ENCODE results near the gene POC1A.
A peak's percentile ranks its signal among the peaks of the same experiment; 100 is the strongest.
"Not testable (repeated sequence)": the region's sequence is repeated elsewhere in the genome, so short reads cannot be mapped to it uniquely, and the experiment has no call there.

The POC1A gene

GRCh38 chr3:52174896-52175295 lies 20.7 kb upstream of the POC1A start:
- H3K27me3 ChIP-seq (ENCODE audit: control insufficient read depth in 1 of 2, insufficient read depth in 2 of 2, low read length in 2 of 2), result no peaks in the 10 kb centered on the region
- no peak overlapping the region for H3K4me3 ChIP-seq (ENCODE audit: low read length in 2 of 2)
- no peaks in the 10 kb centered on the region for H3K9me3 ChIP-seq (ENCODE audit: control insufficient read depth in 2 of 2, low read length in 2 of 2)
- H3K36me3 ChIP-seq (ENCODE audit: control insufficient read depth in 2 of 2, insufficient read depth in 2 of 2, low read length in 2 of 2), result no peaks in the 10 kb centered on the region
- no peak overlapping the region for H3K9ac ChIP-seq (ENCODE audit: low read length in 2 of 2)
- no peaks in the 10 kb centered on the region for H3K4me1 ChIP-seq (ENCODE audit: control insufficient read depth, insufficient read depth, low read length)
- no peak overlapping the region for H3K27ac ChIP-seq (ENCODE audit: low read length)

GRCh38 chr3:52173101-52173500 lies 18.9 kb upstream of the POC1A start:
- no peaks in the 10 kb centered on the region for H3K9me3 ChIP-seq (ENCODE audit: control insufficient read depth in 2 of 2, low read length in 2 of 2)
- no peak overlapping the region for H3K4me3 ChIP-seq (ENCODE audit: low read length in 2 of 2)
- H3K9ac ChIP-seq (ENCODE audit: low read length in 2 of 2), result no peak overlapping the region
- H3K27ac ChIP-seq (ENCODE audit: low read length), result no peak overlapping the region
- H3K36me3 ChIP-seq (ENCODE audit: control insufficient read depth in 2 of 2, insufficient read depth in 2 of 2, low read length in 2 of 2), result no peaks in the 10 kb centered on the region
- no peaks in the 10 kb centered on the region for H3K27me3 ChIP-seq (ENCODE audit: control insufficient read depth in 1 of 2, insufficient read depth in 2 of 2, low read length in 2 of 2)
- H3K4me1 ChIP-seq (ENCODE audit: control insufficient read depth, insufficient read depth, low read length), result no peaks in the 10 kb centered on the region

- no peak overlapping the region for H3K9ac ChIP-seq (ENCODE audit: low read length in 2 of 2)
- H3K27ac ChIP-seq (ENCODE audit: low read length), result no peak overlapping the region
- no peaks in the 10 kb centered on the region for H3K9me3 ChIP-seq (ENCODE audit: control insufficient read depth in 2 of 2, low read length in 2 of 2)
- H3K4me1 ChIP-seq (ENCODE audit: control insufficient read depth, insufficient read depth, low read length), result no peaks in the 10 kb centered on the region
- H3K36me3 ChIP-seq (ENCODE audit: control insufficient read depth in 2 of 2, insufficient read depth in 2 of 2, low read length in 2 of 2), result no peaks in the 10 kb centered on the region
- H3K27me3 ChIP-seq (ENCODE audit: control insufficient read depth in 1 of 2, insufficient read depth in 2 of 2, low read length in 2 of 2), result no peaks in the 10 kb centered on the region
- no peak overlapping the region for H3K4me3 ChIP-seq (ENCODE audit: low read length in 2 of 2)
These were observed 18.1 kb upstream of the POC1A start for GRCh38 chr3:52172262-52172757.

- H3K36me3 ChIP-seq (ENCODE audit: control insufficient read depth in 2 of 2, insufficient read depth in 2 of 2, low read length in 2 of 2), result no peaks in the 10 kb centered on the region
- no peak overlapping the region for H3K9ac ChIP-seq (ENCODE audit: low read length in 2 of 2)
- no peaks in the 10 kb centered on the region for H3K27me3 ChIP-seq (ENCODE audit: control insufficient read depth in 1 of 2, insufficient read depth in 2 of 2, low read length in 2 of 2)
- no peak overlapping the region for H3K4me3 ChIP-seq (ENCODE audit: low read length in 2 of 2)
- no peaks in the 10 kb centered on the region for H3K4me1 ChIP-seq (ENCODE audit: control insufficient read depth, insufficient read depth, low read length)
- H3K9me3 ChIP-seq (ENCODE audit: control insufficient read depth in 2 of 2, low read length in 2 of 2), result no peaks in the 10 kb centered on the region
- no peak overlapping the region for H3K27ac ChIP-seq (ENCODE audit: low read length)
These were observed 17.5 kb upstream of the POC1A start for GRCh38 chr3:52171514-52172261.

- H3K4me3 ChIP-seq (ENCODE audit: low read length in 2 of 2); H3K27ac ChIP-seq (ENCODE audit: low read length); H3K36me3 ChIP-seq (ENCODE audit: control insufficient read depth in 2 of 2, insufficient read depth in 2 of 2, low read length in 2 of 2); H3K9me3 ChIP-seq (ENCODE audit: control insufficient read depth in 2 of 2, low read length in 2 of 2); H3K4me1 ChIP-seq (ENCODE audit: control insufficient read depth, insufficient read depth, low read length); H3K9ac ChIP-seq (ENCODE audit: low read length in 2 of 2); H3K27me3 ChIP-seq (ENCODE audit: control insufficient read depth in 1 of 2, insufficient read depth in 2 of 2, low read length in 2 of 2): not testable (repeated sequence)
These were observed 16.0 kb upstream of the POC1A start for GRCh38 chr3:52170217-52170616.

GRCh38 chr3:52167240-52167639 lies 13.0 kb upstream of the POC1A start:
- Histone ChIP-seq H3K27ac (ENCODE audit: low read length) (no peak overlapping the region), H3K27me3 (ENCODE audit: control insufficient read depth in 1 of 2, insufficient read depth in 2 of 2, low read length in 2 of 2) (no peaks in the 10 kb centered on the region), H3K9ac (ENCODE audit: low read length in 2 of 2) (no peak overlapping the region), H3K4me3 (ENCODE audit: low read length in 2 of 2) (no peak overlapping the region), H3K9me3 (ENCODE audit: control insufficient read depth in 2 of 2, low read length in 2 of 2) (no peaks in the 10 kb centered on the region), H3K4me1 (ENCODE audit: control insufficient read depth, insufficient read depth, low read length) (no peaks in the 10 kb centered on the region), H3K36me3 (ENCODE audit: control insufficient read depth in 2 of 2, insufficient read depth in 2 of 2, low read length in 2 of 2) (no peaks in the 10 kb centered on the region)

GRCh38 chr3:52162250-52162872 lies 8.1 kb upstream of the POC1A start:
- Histone ChIP-seq H3K27ac (ENCODE audit: low read length) (no peak overlapping the region), H3K27me3 (ENCODE audit: control insufficient read depth in 1 of 2, insufficient read depth in 2 of 2, low read length in 2 of 2) (no peaks in the 10 kb centered on the region), H3K4me1 (ENCODE audit: control insufficient read depth, insufficient read depth, low read length) (no peaks in the 10 kb centered on the region), H3K9ac (ENCODE audit: low read length in 2 of 2) (no peak overlapping the region), H3K36me3 (ENCODE audit: control insufficient read depth in 2 of 2, insufficient read depth in 2 of 2, low read length in 2 of 2) (no peaks in the 10 kb centered on the region), H3K4me3 (ENCODE audit: low read length in 2 of 2) (no peak overlapping the region), H3K9me3 (ENCODE audit: control insufficient read depth in 2 of 2, low read length in 2 of 2) (no peaks in the 10 kb centered on the region)

GRCh38 chr3:52159503-52159902 lies 5.3 kb upstream of the POC1A start:
- Histone ChIP-seq H3K27me3 (ENCODE audit: control insufficient read depth in 1 of 2, insufficient read depth in 2 of 2, low read length in 2 of 2) (no peaks in the 10 kb centered on the region), H3K27ac (ENCODE audit: low read length) (no peak overlapping the region), H3K9me3 (ENCODE audit: control insufficient read depth in 2 of 2, low read length in 2 of 2) (no peaks in the 10 kb centered on the region), H3K4me3 (ENCODE audit: low read length in 2 of 2) (no peak overlapping the region), H3K4me1 (ENCODE audit: control insufficient read depth, insufficient read depth, low read length) (no peaks in the 10 kb centered on the region), H3K9ac (ENCODE audit: low read length in 2 of 2) (no peak overlapping the region), H3K36me3 (ENCODE audit: control insufficient read depth in 2 of 2, insufficient read depth in 2 of 2, low read length in 2 of 2) (no peaks in the 10 kb centered on the region)

- no peak overlapping the region for H3K27ac ChIP-seq (ENCODE audit: low read length)
- H3K4me3 ChIP-seq (ENCODE audit: low read length in 2 of 2), result no peak overlapping the region
- no peaks in the 10 kb centered on the region for H3K36me3 ChIP-seq (ENCODE audit: control insufficient read depth in 2 of 2, insufficient read depth in 2 of 2, low read length in 2 of 2)
- peaks cover 12% of the 10 kb centered on the region for H3K4me1 ChIP-seq (ENCODE audit: control insufficient read depth, insufficient read depth, low read length)
- H3K9ac ChIP-seq (ENCODE audit: low read length in 2 of 2), result no peak overlapping the region
- H3K27me3 ChIP-seq (ENCODE audit: control insufficient read depth in 1 of 2, insufficient read depth in 2 of 2, low read length in 2 of 2), result no peaks in the 10 kb centered on the region
- H3K9me3 ChIP-seq (ENCODE audit: control insufficient read depth in 2 of 2, low read length in 2 of 2), result no peaks in the 10 kb centered on the region
These were observed 1.7 kb upstream of the POC1A start for GRCh38 chr3:52155912-52156311.

GRCh38 chr3:52153389-52154096 lies 680 bp downstream of the POC1A start:
- peak overlapping the region; percentile 71 to 86 for H3K9ac ChIP-seq (ENCODE audit: low read length in 2 of 2)
- peaks cover 12% of the 10 kb centered on the region for H3K4me1 ChIP-seq (ENCODE audit: control insufficient read depth, insufficient read depth, low read length)
- peak overlapping the region; percentile 73 for H3K27ac ChIP-seq (ENCODE audit: low read length)
- H3K4me3 ChIP-seq (ENCODE audit: low read length in 2 of 2), result peak overlapping the region; percentile 70 to 85
- H3K9me3 ChIP-seq (ENCODE audit: control insufficient read depth in 2 of 2, low read length in 2 of 2), result no peaks in the 10 kb centered on the region
- H3K36me3 ChIP-seq (ENCODE audit: control insufficient read depth in 2 of 2, insufficient read depth in 2 of 2, low read length in 2 of 2), result no peaks in the 10 kb centered on the region
- H3K27me3 ChIP-seq (ENCODE audit: control insufficient read depth in 1 of 2, insufficient read depth in 2 of 2, low read length in 2 of 2), result no peaks in the 10 kb centered on the region

- not testable (repeated sequence) for H3K27ac ChIP-seq (ENCODE audit: low read length); H3K36me3 ChIP-seq (ENCODE audit: control insufficient read depth in 2 of 2, insufficient read depth in 2 of 2, low read length in 2 of 2); H3K9me3 ChIP-seq (ENCODE audit: control insufficient read depth in 2 of 2, low read length in 2 of 2); H3K9ac ChIP-seq (ENCODE audit: low read length in 2 of 2); H3K4me3 ChIP-seq (ENCODE audit: low read length in 2 of 2); H3K27me3 ChIP-seq (ENCODE audit: control insufficient read depth in 1 of 2, insufficient read depth in 2 of 2, low read length in 2 of 2)
- H3K4me1 ChIP-seq (ENCODE audit: control insufficient read depth, insufficient read depth, low read length), result peaks cover 12% of the 10 kb centered on the region
These were observed 2.2 kb downstream of the POC1A start for GRCh38 chr3:52151991-52152390.

Data from stomach smooth muscle (tissue), 2 donors.